ENCODE results near the gene AGPAT1. TPM values are rescaled to one million over a fixed set of nuclear protein-coding genes. Genes with fewer than 3 reads are reported as not detected.

The AGPAT1 gene
- total and polyA plus RNA-seq, 10 of the 15 experiments (the other 5 are each of a cell fraction or from before 2014, with no cell fraction given), result 13.9 to 39.5 (median 24.7) TPM

DNA sequence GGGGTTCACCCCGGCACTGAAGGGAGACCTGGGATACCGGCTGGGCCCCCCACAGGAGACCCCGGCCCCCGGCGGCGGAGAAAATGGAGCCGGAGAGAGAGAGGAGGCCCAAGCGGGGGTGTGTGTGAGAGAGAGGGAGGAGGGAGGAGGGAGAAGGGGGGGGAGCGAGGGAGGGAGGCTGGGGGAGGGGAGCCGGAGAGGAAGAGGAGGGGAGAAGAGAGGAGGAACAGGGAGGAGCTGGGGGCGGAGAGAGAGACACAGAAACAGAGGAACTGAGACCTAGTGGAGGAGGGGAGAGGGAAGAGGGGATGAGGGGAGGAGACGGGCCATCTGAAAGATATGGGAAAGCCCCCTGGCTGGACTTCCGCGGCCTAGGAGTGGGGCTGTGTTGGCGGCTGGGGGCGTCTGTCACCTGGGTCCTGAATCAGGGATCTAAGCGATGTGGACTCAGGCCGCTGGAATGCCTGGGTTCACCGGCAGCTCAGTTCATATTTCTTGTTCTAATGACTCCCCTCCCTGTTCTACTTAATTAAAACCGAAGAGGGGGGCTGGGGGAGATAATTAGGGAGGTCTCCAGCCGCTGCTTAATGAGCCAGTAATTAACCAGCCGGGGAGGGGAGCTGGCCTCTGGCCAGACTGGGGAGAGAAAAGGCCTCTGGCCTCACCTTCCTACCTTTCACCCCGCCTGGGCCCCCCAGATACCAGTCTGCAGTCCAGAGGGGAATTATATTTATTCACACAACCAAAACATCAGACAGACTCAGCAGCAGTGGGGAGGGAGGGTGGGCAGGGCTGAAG is 14.4 kb upstream of the AGPAT1 start, which contains the start of gene PBX2 (continued):
- TF ChIP-seq, protein P1, sequence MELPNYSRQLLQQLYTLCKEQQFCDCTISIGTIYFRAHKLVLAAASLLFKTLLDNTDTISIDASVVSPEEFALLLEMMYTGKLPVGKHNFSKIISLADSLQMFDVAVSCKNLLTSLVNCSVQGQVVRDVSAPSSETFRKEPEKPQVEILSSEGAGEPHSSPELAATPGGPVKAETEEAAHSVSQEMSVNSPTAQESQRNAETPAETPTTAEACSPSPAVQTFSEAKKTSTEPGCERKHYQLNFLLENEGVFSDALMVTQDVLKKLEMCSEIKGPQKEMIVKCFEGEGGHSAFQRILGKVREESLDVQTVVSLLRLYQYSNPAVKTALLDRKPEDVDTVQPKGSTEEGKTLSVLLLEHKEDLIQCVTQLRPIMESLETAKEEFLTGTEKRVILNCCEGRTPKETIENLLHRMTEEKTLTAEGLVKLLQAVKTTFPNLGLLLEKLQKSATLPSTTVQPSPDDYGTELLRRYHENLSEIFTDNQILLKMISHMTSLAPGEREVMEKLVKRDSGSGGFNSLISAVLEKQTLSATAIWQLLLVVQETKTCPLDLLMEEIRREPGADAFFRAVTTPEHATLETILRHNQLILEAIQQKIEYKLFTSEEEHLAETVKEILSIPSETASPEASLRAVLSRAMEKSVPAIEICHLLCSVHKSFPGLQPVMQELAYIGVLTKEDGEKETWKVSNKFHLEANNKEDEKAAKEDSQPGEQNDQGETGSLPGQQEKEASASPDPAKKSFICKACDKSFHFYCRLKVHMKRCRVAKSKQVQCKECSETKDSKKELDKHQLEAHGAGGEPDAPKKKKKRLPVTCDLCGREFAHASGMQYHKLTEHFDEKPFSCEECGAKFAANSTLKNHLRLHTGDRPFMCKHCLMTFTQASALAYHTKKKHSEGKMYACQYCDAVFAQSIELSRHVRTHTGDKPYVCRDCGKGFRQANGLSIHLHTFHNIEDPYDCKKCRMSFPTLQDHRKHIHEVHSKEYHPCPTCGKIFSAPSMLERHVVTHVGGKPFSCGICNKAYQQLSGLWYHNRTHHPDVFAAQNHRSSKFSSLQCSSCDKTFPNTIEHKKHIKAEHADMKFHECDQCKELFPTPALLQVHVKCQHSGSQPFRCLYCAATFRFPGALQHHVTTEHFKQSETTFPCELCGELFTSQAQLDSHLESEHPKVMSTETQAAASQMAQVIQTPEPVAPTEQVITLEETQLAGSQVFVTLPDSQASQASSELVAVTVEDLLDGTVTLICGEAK (IDR thresholded peaks at IDR 0.05; ENCODE audit: borderline replicate concordance), result peak; percentile 16; the same call in 1 of the 2 replicates
- TF ChIP-seq ZSCAN29 (IDR thresholded peaks at IDR 0.05) (no peak), ETV6 (conservative IDR thresholded peaks at IDR 0.05 in 1 of 2, IDR thresholded peaks at IDR 0.05 in 1 of 2; ENCODE audit: borderline replicate concordance in 1 of 2, low read depth in 1 of 2) (0 out of 4 replicates have a peak, but pooled peaks of 1 of the 2 experiments have one; percentile 14), GABPA (IDR thresholded peaks at IDR 0.05; ENCODE audit: low read depth) (no peak), ASH2L (IDR thresholded peaks at IDR 0.05; ENCODE audit: borderline replicate concordance, low read depth) (no peak), MXI1 (IDR thresholded peaks at IDR 0.05; ENCODE audit: low read depth, low read length) (0 out of 2 replicates have a peak, but pooled peaks have one; percentile 33), PBX3 (IDR thresholded peaks at IDR 0.05; ENCODE audit: insufficient replicate concordance, low read depth, low read length) (peak; percentile 40), NFXL1 (IDR thresholded peaks at IDR 0.05; ENCODE audit: borderline replicate concordance) (peak; percentile 96), RELA (IDR thresholded peaks at IDR 0.05; ENCODE audit: borderline replicate concordance, partially characterized antibody) (peak; percentile 89), FOXK2 (IDR thresholded peaks at IDR 0.05) (peak; percentile 58; the same call in 1 of the 2 replicates), BRCA1 (IDR thresholded peaks at IDR 0.05; ENCODE audit: low read depth, low read length) (no peak), IKZF1 (conservative IDR thresholded peaks at IDR 0.05) (peak; percentile 91), BACH1 (IDR thresholded peaks at IDR 0.05; ENCODE audit: borderline replicate concordance) (peak; percentile 84), MYC (IDR thresholded peaks at IDR 0.05; ENCODE audit: insufficient read depth, insufficient read length, insufficient replicate concordance, low read length, severe bottlenecking) (no peak), IRF4 (IDR thresholded peaks at IDR 0.05; ENCODE audit: low read depth, low read length) (peak; percentile 85), FOXM1 (IDR thresholded peaks at IDR 0.05; ENCODE audit: low read depth, low read length) (no peak), SPI1 (IDR thresholded peaks at IDR 0.05; ENCODE audit: borderline replicate concordance, insufficient read depth, low read depth, low read length) (peak; percentile 93), HDGF (IDR thresholded peaks at IDR 0.05) (peak; percentile 99)
- TF ChIP-seq, protein P2, sequence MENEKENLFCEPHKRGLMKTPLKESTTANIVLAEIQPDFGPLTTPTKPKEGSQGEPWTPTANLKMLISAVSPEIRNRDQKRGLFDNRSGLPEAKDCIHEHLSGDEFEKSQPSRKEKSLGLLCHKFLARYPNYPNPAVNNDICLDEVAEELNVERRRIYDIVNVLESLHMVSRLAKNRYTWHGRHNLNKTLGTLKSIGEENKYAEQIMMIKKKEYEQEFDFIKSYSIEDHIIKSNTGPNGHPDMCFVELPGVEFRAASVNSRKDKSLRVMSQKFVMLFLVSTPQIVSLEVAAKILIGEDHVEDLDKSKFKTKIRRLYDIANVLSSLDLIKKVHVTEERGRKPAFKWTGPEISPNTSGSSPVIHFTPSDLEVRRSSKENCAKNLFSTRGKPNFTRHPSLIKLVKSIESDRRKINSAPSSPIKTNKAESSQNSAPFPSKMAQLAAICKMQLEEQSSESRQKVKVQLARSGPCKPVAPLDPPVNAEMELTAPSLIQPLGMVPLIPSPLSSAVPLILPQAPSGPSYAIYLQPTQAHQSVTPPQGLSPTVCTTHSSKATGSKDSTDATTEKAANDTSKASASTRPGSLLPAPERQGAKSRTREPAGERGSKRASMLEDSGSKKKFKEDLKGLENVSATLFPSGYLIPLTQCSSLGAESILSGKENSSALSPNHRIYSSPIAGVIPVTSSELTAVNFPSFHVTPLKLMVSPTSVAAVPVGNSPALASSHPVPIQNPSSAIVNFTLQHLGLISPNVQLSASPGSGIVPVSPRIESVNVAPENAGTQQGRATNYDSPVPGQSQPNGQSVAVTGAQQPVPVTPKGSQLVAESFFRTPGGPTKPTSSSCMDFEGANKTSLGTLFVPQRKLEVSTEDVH (IDR thresholded peaks at IDR 0.05; ENCODE audit: low read depth, partially characterized antibody), result peak; percentile 73

All from GM12878 (cell line).